ENCODE measurements around the gene GKAP1. TPM values are rescaled to one million over a fixed set of nuclear protein-coding genes. Genes with fewer than 3 reads are reported as not detected.

The GKAP1 gene
- polyA plus RNA-seq, 1 of the 3 experiments (the other 2 are of a cell fraction): 1.7 TPM

GRCh38 chr9:83708515-83709158 lies 108.9 kb downstream of the GKAP1 start (continued):
- TF ChIP-seq ZBTB33 (IDR thresholded peaks at IDR 0.05; ENCODE audit: borderline replicate concordance, low read depth) (no peak), POLR2AphosphoS5 (IDR thresholded peaks at IDR 0.05; ENCODE audit: low read depth, low read length) (no peak), SMC3 (IDR thresholded peaks at IDR 0.05; ENCODE audit: low read depth, low read length) (no peak; the same call in 1 of the 2 replicates), EP300 (IDR thresholded peaks at IDR 0.05; ENCODE audit: borderline replicate concordance in 1 of 2, low read depth in 1 of 2, low read length in 1 of 2) (no peak), EZH2phosphoT487 (IDR thresholded peaks at IDR 0.05; ENCODE audit: borderline replicate concordance, low read depth) (no peak), IRF3 (IDR thresholded peaks at IDR 0.05; ENCODE audit: low read depth, low read length) (no peak), YY1 (IDR thresholded peaks at IDR 0.05; ENCODE audit: low read depth) (no peak)

- Histone ChIP-seq H3K27ac (ENCODE audit: low read depth in 2 of 2, low read length in 1 of 2) (peak within 1 kb of the TSS; percentile 98 to 99), H3K9me3 (no peaks in the 10 kb centered on the region; the same call in 1 of the 2 replicates), H2AFZ (ENCODE audit: low read depth) (peak within 1 kb of the TSS; percentile 87), H3K4me3 (ENCODE audit: low read depth in 2 of 2, low read length in 1 of 2) (peak within 1 kb of the TSS; percentile 81 to 95), H3K9ac (peak within 1 kb of the TSS; percentile 95), H3F3A (replicated peaks; ENCODE audit: insufficient read depth) (no peaks in the 10 kb centered on the region), H4K20me1 (ENCODE audit: insufficient read depth) (peaks cover 38% of the 10 kb centered on the region), H3K4me2 (peak within 1 kb of the TSS; percentile 86), H3K4me1 (ENCODE audit: control insufficient read depth in 1 of 2, insufficient read depth in 2 of 2, low read depth in 1 of 2, low read length in 1 of 2) (peaks cover 0 to 2% of the 10 kb centered on the region in 2 experiments; a peak in 2 of 4 replicates), H3K9me2 (no peaks in the 10 kb centered on the region), H3K36me3 (replicated peaks in 1 of 2; ENCODE audit: control insufficient read depth in 1 of 2, insufficient read depth in 2 of 2, low read length in 1 of 2) (peaks cover 0 to 9% of the 10 kb centered on the region in 2 experiments), H3K79me2 (ENCODE audit: insufficient read depth) (peaks cover 54% of the 10 kb centered on the region), H3K27me3 (ENCODE audit: insufficient read depth) (no peaks in the 10 kb centered on the region)
- DNase-seq: peak; percentile 94
- ChIA-PET POLR2A (interaction anchor here (1.0 to 2.1 kb wide), 5 partner anchors 9 to 323 kb away, joined by 3 to 9 read pairs (median 5); partner anchors contain the start of gene IDNK), CTCF (interaction anchor here (0.6 to 1.8 kb wide), 9 partner anchors 21 to 543 kb away, joined by 3 to 7 read pairs (median 3); no protein-coding TSS in a partner anchor)
- 2% methylated on average over 25 of the region's 67 CpGs for WGBS (ENCODE audit: low lambda C conversion rate)
- TF ChIP-seq POLR2AphosphoS5 (IDR thresholded peaks at IDR 0.05; ENCODE audit: low read depth, low read length) (peak; percentile 88), REST (IDR thresholded peaks at IDR 0.05; ENCODE audit: low read depth, low read length) (no peak), FOXJ3 (CRISPR knock-in tag; IDR thresholded peaks at IDR 0.05) (0 out of 2 replicates have a peak, but pooled peaks have one; percentile 18), NFIC (IDR thresholded peaks at IDR 0.05; ENCODE audit: borderline replicate concordance) (no peak), PBX3 (IDR thresholded peaks at IDR 0.05) (no peak), FOSL2 (IDR thresholded peaks at IDR 0.05; ENCODE audit: borderline replicate concordance, low read depth) (no peak), TAF1 (IDR thresholded peaks at IDR 0.05; ENCODE audit: borderline replicate concordance, low read depth, low read length) (peak; percentile 84), MXI1 (IDR thresholded peaks at IDR 0.05; ENCODE audit: low read depth, low read length) (peak; percentile 54), MEF2A (IDR thresholded peaks at IDR 0.05; ENCODE audit: borderline replicate concordance, low read depth) (no peak), FOXM1 (IDR thresholded peaks at IDR 0.05; ENCODE audit: low read depth) (no peak), ZBTB33 (IDR thresholded peaks at IDR 0.05; ENCODE audit: borderline replicate concordance, low read depth) (no peak), ELF1 (IDR thresholded peaks at IDR 0.05) (peak; percentile 65; the same call in 1 of the 2 replicates), SMC3 (IDR thresholded peaks at IDR 0.05; ENCODE audit: low read depth, low read length) (no peak)
Observed at GRCh38 chr9:83707768-83708514, 109.6 kb downstream of the GKAP1 start, which contains the start of gene UBQLN1. TSS of gene UBQLN1 (minus strand) at chr9:83707958. CDS start at chr9:83707679, 279 bp downstream.

Data from SK-N-SH (cell line).